Measurements from ENCODE around the gene CHIC2. TPM values are rescaled to one million over a fixed set of nuclear protein-coding genes. Genes with fewer than 3 reads are reported as not detected.

Gene CHIC2
- total and polyA plus RNA-seq, 2 experiments from 2014 or later: 61.8 to 70.0 TPM

- Histone ChIP-seq H3K27me3 (peaks cover 99% of the 10 kb centered on the region), H3K4me1 (ENCODE audit: insufficient read depth) (peaks cover 18% of the 10 kb centered on the region), H3K9me3 (ENCODE audit: low read depth) (no peaks in the 10 kb centered on the region), H3K36me3 (replicated peaks; ENCODE audit: insufficient read depth, low read depth) (no peaks in the 10 kb centered on the region), H3K9me2 (replicated peaks; ENCODE audit: insufficient read depth) (no peaks in the 10 kb centered on the region), H3K27ac (no peak overlapping the region), H2AFZ (no peak overlapping the region), H4K20me1 (ENCODE audit: insufficient read depth, poor library complexity, severe bottlenecking) (no peaks in the 10 kb centered on the region), H3K4me2 (no peak overlapping the region), H3K4me3 (no peak overlapping the region), H3K79me2 (no peaks in the 10 kb centered on the region)
- DNase-seq (ENCODE audit: low spot score): no peak
- TF ChIP-seq EZH2 (IDR thresholded peaks at IDR 0.05; ENCODE audit: borderline replicate concordance) (no peak), EZH2phosphoT487 (IDR thresholded peaks at IDR 0.05; ENCODE audit: low read depth, severe bottlenecking, unreplicated experiment) (no peak)
- TF ChIP-seq, protein P1, sequence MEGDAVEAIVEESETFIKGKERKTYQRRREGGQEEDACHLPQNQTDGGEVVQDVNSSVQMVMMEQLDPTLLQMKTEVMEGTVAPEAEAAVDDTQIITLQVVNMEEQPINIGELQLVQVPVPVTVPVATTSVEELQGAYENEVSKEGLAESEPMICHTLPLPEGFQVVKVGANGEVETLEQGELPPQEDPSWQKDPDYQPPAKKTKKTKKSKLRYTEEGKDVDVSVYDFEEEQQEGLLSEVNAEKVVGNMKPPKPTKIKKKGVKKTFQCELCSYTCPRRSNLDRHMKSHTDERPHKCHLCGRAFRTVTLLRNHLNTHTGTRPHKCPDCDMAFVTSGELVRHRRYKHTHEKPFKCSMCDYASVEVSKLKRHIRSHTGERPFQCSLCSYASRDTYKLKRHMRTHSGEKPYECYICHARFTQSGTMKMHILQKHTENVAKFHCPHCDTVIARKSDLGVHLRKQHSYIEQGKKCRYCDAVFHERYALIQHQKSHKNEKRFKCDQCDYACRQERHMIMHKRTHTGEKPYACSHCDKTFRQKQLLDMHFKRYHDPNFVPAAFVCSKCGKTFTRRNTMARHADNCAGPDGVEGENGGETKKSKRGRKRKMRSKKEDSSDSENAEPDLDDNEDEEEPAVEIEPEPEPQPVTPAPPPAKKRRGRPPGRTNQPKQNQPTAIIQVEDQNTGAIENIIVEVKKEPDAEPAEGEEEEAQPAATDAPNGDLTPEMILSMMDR (IDR thresholded peaks at IDR 0.05; ENCODE audit: poor library complexity): no peak
- WGBS (ENCODE audit: low lambda C conversion rate, missing lambda C conversion rate): 39% methylated on average over 6 of the region's 6 CpGs
Measured at GRCh38 chr4:54102531-54103106, 38.2 kb upstream of the CHIC2 start.

- Histone ChIP-seq H3K27me3 (peaks cover 99% of the 10 kb centered on the region), H2AFZ (peak overlapping the region; percentile 24), H3K9me2 (replicated peaks; ENCODE audit: insufficient read depth) (no peaks in the 10 kb centered on the region), H3K36me3 (replicated peaks; ENCODE audit: insufficient read depth, low read depth) (no peaks in the 10 kb centered on the region), H4K20me1 (ENCODE audit: insufficient read depth, poor library complexity, severe bottlenecking) (no peaks in the 10 kb centered on the region), H3K27ac (no peak overlapping the region), H3K4me3 (no peak overlapping the region), H3K9me3 (ENCODE audit: low read depth) (no peaks in the 10 kb centered on the region), H3K4me2 (peak overlapping the region; percentile 89), H3K79me2 (no peaks in the 10 kb centered on the region), H3K4me1 (ENCODE audit: insufficient read depth) (peaks cover 18% of the 10 kb centered on the region)
- TF ChIP-seq, protein P1 (IDR thresholded peaks at IDR 0.05; ENCODE audit: poor library complexity): no peak
- peak; percentile 67 for TF ChIP-seq EZH2 (IDR thresholded peaks at IDR 0.05; ENCODE audit: borderline replicate concordance)
- no peak for DNase-seq (ENCODE audit: low spot score)
- WGBS (ENCODE audit: low lambda C conversion rate, missing lambda C conversion rate): 3% methylated on average over 50 of the region's 50 CpGs
Measured at GRCh38 chr4:54101190-54102041, 37.0 kb upstream of the CHIC2 start.

DNA sequence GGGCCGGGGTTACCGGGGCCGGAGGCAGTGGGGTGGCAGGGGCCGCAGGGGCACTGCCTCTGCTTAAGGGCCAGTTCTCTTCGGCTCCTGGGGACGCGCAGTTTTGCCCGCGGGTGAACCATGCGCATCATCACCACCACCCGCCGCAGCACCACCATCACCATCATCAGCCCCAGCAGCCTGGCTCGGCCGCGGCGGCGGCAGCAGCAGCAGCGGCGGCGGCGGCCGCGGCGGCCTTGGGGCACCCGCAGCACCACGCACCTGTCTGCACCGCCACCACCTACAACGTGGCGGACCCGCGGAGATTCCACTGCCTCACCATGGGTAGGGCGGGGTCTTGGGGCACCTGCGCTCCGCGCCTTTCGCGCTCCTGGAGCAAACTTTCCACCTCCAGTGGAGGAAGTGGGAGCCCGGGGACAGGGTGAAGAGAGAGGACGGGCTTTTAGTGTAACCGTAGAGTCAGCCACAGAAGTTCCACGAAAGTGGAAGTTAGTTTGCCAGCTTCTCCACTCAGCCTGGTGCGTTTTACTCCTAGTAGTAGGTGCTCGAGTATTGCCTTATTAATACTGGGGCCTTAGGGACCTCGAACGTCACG is 36.3 kb upstream of the CHIC2 start:
- 5% methylated on average over 36 of the region's 46 CpGs for WGBS (ENCODE audit: low lambda C conversion rate, missing lambda C conversion rate)
- Histone ChIP-seq H3K27me3 (peaks cover 99% of the 10 kb centered on the region), H3K9me3 (ENCODE audit: low read depth) (no peaks in the 10 kb centered on the region), H3K4me1 (ENCODE audit: insufficient read depth) (peaks cover 18% of the 10 kb centered on the region), H2AFZ (peak overlapping the region; percentile 24), H3K9me2 (replicated peaks; ENCODE audit: insufficient read depth) (no peaks in the 10 kb centered on the region), H3K36me3 (replicated peaks; ENCODE audit: insufficient read depth, low read depth) (no peaks in the 10 kb centered on the region), H3K4me2 (peak overlapping the region; percentile 89), H3K4me3 (no peak overlapping the region), H3K27ac (no peak overlapping the region), H3K79me2 (no peaks in the 10 kb centered on the region), H4K20me1 (ENCODE audit: insufficient read depth, poor library complexity, severe bottlenecking) (no peaks in the 10 kb centered on the region)
- no peak for DNase-seq (ENCODE audit: low spot score)
- peak; percentile 88 for TF ChIP-seq EZH2 (IDR thresholded peaks at IDR 0.05; ENCODE audit: borderline replicate concordance)
- TF ChIP-seq, protein P1 (IDR thresholded peaks at IDR 0.05; ENCODE audit: poor library complexity): no peak
- TF ChIP-seq EZH2phosphoT487 (IDR thresholded peaks at IDR 0.05; ENCODE audit: low read depth, severe bottlenecking, unreplicated experiment): no peak

Data from hepatocyte (in vitro differentiated cells).